Trophoblast cell (in vitro differentiated cells and primary cell): ENCODE results near the gene PDLIM1.

ENCODE experiments used
- DNase-seq, 2 donors: peaks; one replicate each; pipeline ENCODE4 v3.0.0-alpha.2; 2016
- H2AFZ ChIP-seq: 2 replicates; pipeline ENCODE4 v1.6.1; 2013; ENCODE audit warnings: low read length, moderate library complexity, mild to moderate bottlenecking; ENCODE audit not compliant: insufficient read depth, poor library complexity
- H2AK5ac ChIP-seq: 2 replicates; pipeline ENCODE4 v1.6.1; 2013; ENCODE audit warnings: mild to moderate bottlenecking, low read length
- H2BK120ac ChIP-seq: 2 replicates; pipeline ENCODE4 v1.6.1; 2013; ENCODE audit warnings: low read length, mild to moderate bottlenecking, moderate library complexity; ENCODE audit not compliant: insufficient read depth, poor library complexity
- H2BK12ac ChIP-seq: 2 replicates; pipeline ENCODE4 v1.6.1; 2013; ENCODE audit warnings: mild to moderate bottlenecking, low read length, moderate library complexity
- H2BK5ac ChIP-seq: 2 replicates; pipeline ENCODE4 v1.6.1; 2013; ENCODE audit warnings: low read length, low read depth, moderate library complexity, mild to moderate bottlenecking; ENCODE audit not compliant: poor library complexity
- H3K14ac ChIP-seq: 2 replicates; pipeline ENCODE4 v1.6.1; 2013; ENCODE audit warnings: mild to moderate bottlenecking, low read length
- H3K18ac ChIP-seq: 2 replicates; pipeline ENCODE4 v1.6.1; 2013; ENCODE audit warnings: mild to moderate bottlenecking, low read length
- H3K23ac ChIP-seq: 2 replicates; pipeline ENCODE4 v1.6.1; 2013; ENCODE audit warnings: low read length
- H3K27ac ChIP-seq: 2 replicates; pipeline ENCODE4 v1.5.1; 2013; ENCODE audit warnings: low read depth, mild to moderate bottlenecking, inconsistent platforms, low read length, moderate library complexity
- H3K27me3 ChIP-seq: 2 replicates; pipeline ENCODE4 v1.6.1; 2013; ENCODE audit warnings: inconsistent platforms, mild to moderate bottlenecking, low read length, moderate library complexity; ENCODE audit not compliant: insufficient read depth
- H3K36me3 ChIP-seq, 2 experiments: 1 replicate in 1 of 2; 2 replicates in 1 of 2; pipeline ENCODE4 v1.6.1; 2013; ENCODE audit warnings: low read length in 2 of 2, mild to moderate bottlenecking in 2 of 2, moderate library complexity in 1 of 2; ENCODE audit not compliant: insufficient read depth in 2 of 2, control insufficient read depth in 1 of 2
- H3K4ac ChIP-seq: 2 replicates; pipeline ENCODE4 v1.6.1; 2013; ENCODE audit warnings: low read depth, mild to moderate bottlenecking, low read length, moderate library complexity
- H3K4me1 ChIP-seq, 2 experiments: 1 replicate in 1 of 2; 2 replicates in 1 of 2; pipeline ENCODE4 v1.6.1; 2013; ENCODE audit warnings: low read length in 2 of 2, mild to moderate bottlenecking in 2 of 2, moderate library complexity in 1 of 2; ENCODE audit not compliant: insufficient read depth in 2 of 2, control insufficient read depth in 1 of 2
- H3K4me2 ChIP-seq: 2 replicates; pipeline ENCODE4 v1.6.1; 2013; ENCODE audit warnings: inconsistent platforms, mild to moderate bottlenecking, low read length, moderate library complexity
- H3K4me3 ChIP-seq: 2 replicates; pipeline ENCODE4 v1.5.1; 2013; ENCODE audit warnings: mild to moderate bottlenecking, low read depth, low read length, inconsistent platforms
- H3K79me1 ChIP-seq: one replicate; pipeline ENCODE4 v1.6.1; 2013; ENCODE audit warnings: low read length
- H3K79me2 ChIP-seq: 2 replicates; pipeline ENCODE4 v1.6.1; 2013; ENCODE audit warnings: low read length, mild to moderate bottlenecking; ENCODE audit not compliant: control insufficient read depth, insufficient read depth, poor library complexity
- H3K9ac ChIP-seq: 2 replicates; pipeline ENCODE4 v1.6.1; 2013; ENCODE audit warnings: mild to moderate bottlenecking, low read length
- H3K9me3 ChIP-seq: 2 replicates; pipeline ENCODE4 v1.6.1; 2013; ENCODE audit warnings: low read depth, mild to moderate bottlenecking, control low read depth, inconsistent platforms, low read length; ENCODE audit not compliant: insufficient read depth
- H4K12ac ChIP-seq: 2 replicates; pipeline ENCODE4 v1.6.1; 2013; ENCODE audit warnings: low read depth, mild to moderate bottlenecking, low read length, moderate library complexity
- H4K8ac ChIP-seq: 2 replicates; pipeline ENCODE4 v1.6.1; 2013; ENCODE audit warnings: low read depth, mild to moderate bottlenecking, low read length, moderate library complexity
- H4K91ac ChIP-seq: one replicate; pipeline ENCODE4 v1.6.1; 2013; ENCODE audit warnings: low read depth, mild to moderate bottlenecking, low read length, moderate library complexity
- WGBS: extraction: QIAGEN DNeasy Blood & Tissue Kit; methylation state at CpG from one replicate; pipeline ENCODE4 v1.1.7; 2013; ENCODE audit warnings: missing lambda C conversion rate; ENCODE audit not compliant: insufficient read length, insufficient coverage; ENCODE audit errors: extremely low coverage; 5-methylcytosine and 5-hydroxymethylcytosine counted together

The PDLIM1 gene

DNA sequence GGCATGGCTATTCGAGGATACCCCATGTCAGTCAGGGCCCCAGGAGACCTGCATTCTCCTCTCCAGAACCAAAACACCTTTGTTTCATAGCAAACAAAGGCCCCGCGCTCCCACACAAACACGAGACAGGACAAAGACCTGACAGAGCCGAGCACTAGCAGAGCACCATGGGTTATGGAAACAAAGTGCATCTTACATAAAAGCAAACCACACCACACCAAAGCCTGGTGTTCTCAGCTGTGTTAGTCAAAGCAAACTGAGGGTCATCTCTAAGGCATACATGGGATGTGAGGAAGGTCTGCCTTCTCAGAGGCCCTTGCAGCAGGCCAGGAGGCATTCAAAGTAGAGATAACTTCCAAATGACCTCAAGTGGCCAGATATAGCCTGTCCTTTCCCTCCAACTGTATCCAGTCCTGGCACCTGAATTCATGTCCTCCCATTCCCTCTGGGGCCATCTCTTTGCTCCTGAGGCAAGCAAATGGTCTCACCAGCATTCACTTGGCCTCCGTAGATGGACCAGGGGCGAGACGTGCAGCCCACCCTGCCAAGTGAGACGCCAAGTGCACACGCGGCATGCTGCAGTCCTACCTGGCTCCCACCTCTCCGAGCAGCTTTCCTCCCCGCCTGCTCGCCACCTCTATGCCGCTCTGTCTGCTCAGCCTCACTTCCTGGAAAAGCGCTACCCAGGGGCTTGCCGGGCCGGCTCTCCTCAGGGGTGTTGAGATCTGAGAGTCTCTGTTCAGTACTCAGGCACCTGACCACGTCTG is 45.3 kb upstream of the PDLIM1 start:
- DNase-seq = no peak
- no peaks in the 10 kb centered on the region for H3K79me1 ChIP-seq
- H3K9me3 ChIP-seq = peaks cover 2% of the 10 kb centered on the region
- WGBS = no CpG with 5 or more reads among the region's 19 CpGs
- H2BK5ac ChIP-seq = no peak overlapping the region
- no peak overlapping the region for H3K9ac ChIP-seq
- H3K36me3 ChIP-seq = no peaks in the 10 kb centered on the region
- H4K12ac ChIP-seq = no peak overlapping the region
- no peak overlapping the region for H2AFZ ChIP-seq
- no peak overlapping the region for H3K4me2 ChIP-seq
- H3K27me3 ChIP-seq = no peaks in the 10 kb centered on the region
- H3K27ac ChIP-seq = no peak overlapping the region
- no peak overlapping the region for H3K14ac ChIP-seq
- H4K91ac ChIP-seq = no peak overlapping the region
- H3K18ac ChIP-seq = no peak overlapping the region
- H3K79me2 ChIP-seq = no peaks in the 10 kb centered on the region
- H3K23ac ChIP-seq = no peak overlapping the region
- H4K8ac ChIP-seq = no peak overlapping the region
- H2BK12ac ChIP-seq = no peak overlapping the region
- H2AK5ac ChIP-seq = no peak overlapping the region
- peaks cover 0 to 2% of the 10 kb centered on the region in 2 experiments for H3K4me1 ChIP-seq
- H3K4me3 ChIP-seq = no peak overlapping the region
- H3K4ac ChIP-seq = no peak overlapping the region
- no peak overlapping the region for H2BK120ac ChIP-seq

DNA sequence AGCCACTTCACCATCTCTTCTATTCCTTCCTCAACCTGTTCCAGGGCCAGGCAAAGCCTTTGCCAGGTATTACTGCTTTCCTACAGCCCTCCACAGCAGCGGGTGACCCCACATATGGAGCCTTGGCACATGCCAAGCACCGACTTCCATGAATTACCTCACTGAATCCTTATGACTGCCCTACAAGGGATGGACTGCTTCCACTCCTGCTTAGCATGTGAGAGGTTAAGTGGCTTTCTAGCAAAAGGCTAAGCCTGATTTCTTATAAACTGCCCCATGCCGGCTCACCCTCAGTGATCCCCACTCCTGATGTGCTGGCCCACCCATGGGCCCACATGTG is 44.0 kb upstream of the PDLIM1 start:
- peaks cover 2% of the 10 kb centered on the region for H3K9me3 ChIP-seq
- H3K9ac ChIP-seq = no peak overlapping the region
- H3K4ac ChIP-seq = no peak overlapping the region

DNA sequence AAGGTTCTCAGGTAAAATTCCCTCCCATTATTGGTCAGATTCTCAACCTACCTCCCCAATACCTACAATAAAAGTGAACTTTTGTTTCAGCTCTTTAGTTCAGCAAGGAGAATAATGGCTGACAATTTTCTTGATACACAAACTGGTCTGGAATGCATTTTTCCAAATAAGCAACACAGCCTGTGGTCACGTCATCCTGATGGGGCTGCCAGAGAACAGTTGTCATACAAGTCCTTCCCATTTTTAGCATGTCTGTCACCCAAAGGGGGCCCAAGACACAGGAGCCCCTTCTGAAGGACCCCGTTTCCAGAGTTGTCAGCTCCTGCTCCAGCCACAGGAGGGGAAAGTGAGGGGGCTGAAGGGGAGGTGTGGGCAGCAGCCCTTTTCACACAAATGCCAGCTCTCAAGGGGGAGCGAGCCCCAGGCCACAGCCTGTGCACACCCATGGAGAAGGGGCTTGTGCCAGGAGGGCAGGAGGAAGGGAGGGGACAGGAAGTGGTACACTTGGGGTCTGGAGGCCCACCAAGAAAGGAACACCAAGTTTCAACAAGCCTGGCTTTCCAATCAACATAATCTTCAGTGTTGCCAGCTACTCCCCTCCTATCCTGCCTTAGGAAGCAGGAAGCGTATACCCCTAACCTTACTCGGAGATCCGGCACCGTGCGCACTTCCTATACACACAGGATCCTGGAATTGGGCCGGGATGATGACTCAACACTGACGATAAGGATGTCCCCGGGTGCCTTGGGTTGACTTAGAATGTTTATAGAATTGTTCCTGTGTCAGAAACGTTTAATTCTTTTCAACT is 43.4 kb upstream of the PDLIM1 start:
- WGBS = no CpG with 5 or more reads among the region's 12 CpGs
- Histone ChIP-seq H3K79me1 (no peaks in the 10 kb centered on the region), H4K91ac (no peak overlapping the region), H3K4me3 (no peak overlapping the region), H3K4ac (no peak overlapping the region), H3K79me2 (no peaks in the 10 kb centered on the region), H3K4me2 (no peak overlapping the region), H3K23ac (no peak overlapping the region), H4K12ac (no peak overlapping the region), H3K27ac (no peak overlapping the region), H3K14ac (no peak overlapping the region), H2AK5ac (no peak overlapping the region), H3K9ac (no peak overlapping the region), H2AFZ (no peak overlapping the region), H2BK12ac (no peak overlapping the region), H3K27me3 (no peaks in the 10 kb centered on the region), H4K8ac (no peak overlapping the region), H3K18ac (no peak overlapping the region), H2BK120ac (no peak overlapping the region), H2BK5ac (no peak overlapping the region), H3K36me3 (no peaks in the 10 kb centered on the region), H3K9me3 (peaks cover 2% of the 10 kb centered on the region), H3K4me1 (peaks cover 0 to 2% of the 10 kb centered on the region in 2 experiments)
- peak; percentile 8 to 49 for DNase-seq

More for the DNA sequence above, 44.0 kb upstream of the PDLIM1 start:
- Histone ChIP-seq H3K36me3 (no peaks in the 10 kb centered on the region), H3K18ac (no peak overlapping the region), H3K27ac (no peak overlapping the region), H2BK12ac (no peak overlapping the region), H3K79me1 (no peaks in the 10 kb centered on the region), H3K14ac (no peak overlapping the region), H2BK5ac (no peak overlapping the region), H4K12ac (no peak overlapping the region), H2AK5ac (no peak overlapping the region), H3K23ac (no peak overlapping the region), H2BK120ac (no peak overlapping the region), H3K4me3 (no peak overlapping the region), H3K79me2 (no peaks in the 10 kb centered on the region), H2AFZ (peak overlapping the region; percentile 8), H3K27me3 (no peaks in the 10 kb centered on the region), H4K91ac (no peak overlapping the region), H3K4me2 (no peak overlapping the region), H3K4me1 (peaks cover 0 to 2% of the 10 kb centered on the region in 2 experiments), H4K8ac (no peak overlapping the region)
- no CpG with 5 or more reads among the region's 3 CpGs for WGBS
- DNase-seq = no peak

DNA sequence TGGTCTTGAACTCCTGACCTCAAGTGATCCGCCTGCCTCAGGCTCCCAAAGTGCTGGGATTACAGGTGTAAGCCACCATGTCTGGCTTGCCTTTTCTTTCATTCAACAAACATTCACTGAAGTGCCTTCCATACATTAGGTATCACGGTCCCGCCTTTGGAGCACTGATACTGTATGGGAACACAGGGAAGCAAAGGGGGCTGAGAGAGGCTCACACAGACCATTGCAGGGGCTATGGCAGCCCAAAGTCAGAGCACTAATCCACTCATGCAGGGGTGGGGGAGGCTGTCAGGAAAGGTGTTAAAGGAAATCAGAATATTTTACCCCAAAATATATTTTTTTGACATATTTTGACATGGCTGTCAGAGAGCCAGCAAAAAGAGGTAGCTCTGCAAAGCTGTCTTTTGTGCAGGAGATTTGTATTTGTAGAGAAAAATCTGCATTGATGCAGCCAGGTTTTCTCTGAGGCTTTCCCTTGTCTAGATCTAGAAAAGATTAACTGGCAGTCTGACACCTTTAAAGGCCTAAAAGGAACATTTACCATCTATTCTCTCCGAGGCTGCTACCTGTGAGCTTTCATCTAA is 42.0 kb upstream of the PDLIM1 start:
- no peak overlapping the region for H3K4me3 ChIP-seq
- no peak overlapping the region for H4K12ac ChIP-seq
- H3K4me1 ChIP-seq = peaks cover 0 to 2% of the 10 kb centered on the region in 2 experiments
- H2AFZ ChIP-seq = no peak overlapping the region
- no peak overlapping the region for H2BK5ac ChIP-seq
- H3K18ac ChIP-seq = no peak overlapping the region
- H3K23ac ChIP-seq = no peak overlapping the region
- no peaks in the 10 kb centered on the region for H3K27me3 ChIP-seq
- no peak overlapping the region for H2BK12ac ChIP-seq
- no peak overlapping the region for H4K8ac ChIP-seq
- no peak overlapping the region for H3K14ac ChIP-seq
- H2AK5ac ChIP-seq = no peak overlapping the region
- no peaks in the 10 kb centered on the region for H3K79me2 ChIP-seq
- no peak overlapping the region for H2BK120ac ChIP-seq
- H3K4ac ChIP-seq = no peak overlapping the region
- WGBS = no CpG with 5 or more reads among the region's 4 CpGs
- peaks cover 2% of the 10 kb centered on the region for H3K9me3 ChIP-seq
- no peak for DNase-seq
- no peak overlapping the region for H3K4me2 ChIP-seq
- H4K91ac ChIP-seq = no peak overlapping the region
- H3K36me3 ChIP-seq = no peaks in the 10 kb centered on the region
- no peak overlapping the region for H3K9ac ChIP-seq
- H3K79me1 ChIP-seq = no peaks in the 10 kb centered on the region
- no peak overlapping the region for H3K27ac ChIP-seq
